NCI-H146 (cell line): Measurements from ENCODE around the gene PRAMEF13.
"Not testable (repeated sequence)": the region's sequence is repeated elsewhere in the genome, so short reads cannot be mapped to it uniquely, and the experiment has no call there.

Source experiments
- DNase-seq: peaks from one replicate; lab custom pipeline; 2025; lab: John Stamatoyannopoulos, UW

PRAMEF13 gene

DNA sequence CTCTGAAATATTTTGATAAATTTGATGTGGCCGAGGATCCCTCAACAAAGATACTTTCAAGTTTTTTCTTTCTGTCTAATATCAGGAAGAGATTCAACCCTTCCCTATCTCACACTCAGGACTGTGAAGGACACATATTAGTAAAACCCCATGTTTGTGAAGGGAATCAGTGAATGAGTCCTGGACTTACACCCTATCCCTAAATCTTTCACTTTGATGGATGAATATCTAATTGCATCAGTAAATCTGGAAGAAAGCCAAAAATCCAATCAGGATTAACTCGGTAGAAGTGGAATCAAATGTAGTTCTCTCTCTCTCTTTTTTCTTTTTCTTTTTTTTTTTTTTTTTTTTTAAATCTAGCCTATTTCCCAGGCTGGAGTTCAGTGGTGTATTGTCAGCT, 29.7 kb downstream of the PRAMEF13 start, which contains the start of gene PRAMEF9:
TSS of gene PRAMEF9 (plus strand) at position 301 of the 400 bp plus-strand sequence. CDS start 3,433 bp downstream, outside the sequence.
- DNase-seq, result not testable (repeated sequence)

GRCh38 chr1:13165531-13165930, 35.7 kb downstream of the PRAMEF13 start, which contains the start of gene HNRNPCL4:
HNRNPCL4 (minus strand) TSS chr1:13165631; CDS start chr1:13165467, 164 bp downstream.
- not testable (repeated sequence) for DNase-seq

DNA sequence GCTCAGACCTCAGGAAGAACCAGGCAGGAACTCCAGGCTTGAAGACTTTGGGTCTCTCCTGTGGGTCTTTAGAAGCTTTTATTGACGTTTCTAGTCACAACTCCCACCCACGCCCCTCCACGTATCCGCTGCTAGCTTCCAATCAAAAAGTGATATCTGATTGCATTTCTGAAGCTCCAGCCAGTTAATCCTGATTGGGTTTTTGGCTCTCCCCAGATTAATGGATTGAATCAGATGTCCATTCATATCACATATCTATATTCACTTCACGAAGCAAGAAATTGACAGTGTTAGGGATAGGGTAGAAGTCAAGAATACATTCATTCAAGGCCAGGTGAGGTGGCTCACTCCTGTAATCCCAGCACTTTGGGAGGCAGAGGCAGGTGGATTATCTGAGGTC, 45.3 kb downstream of the PRAMEF13 start, which contains the start of gene PRAMEF26:
TSS of gene PRAMEF26 (minus strand) at position 101 of the 400 bp plus-strand sequence. CDS start 2,914 bp downstream, outside the sequence.
- not testable (repeated sequence) for DNase-seq
